ENCODE measurements around the gene GATAD2B.
"Not testable (repeated sequence)": the region's sequence is repeated elsewhere in the genome, so short reads cannot be mapped to it uniquely, and the experiment has no call there.

The GATAD2B gene

GRCh38 chr1:153833968-153834367 lies 88.8 kb downstream of the GATAD2B start:
- DNase-seq (ENCODE audit: low read depth) = not testable (repeated sequence)

GRCh38 chr1:153833171-153833570 lies 89.6 kb downstream of the GATAD2B start:
- DNase-seq (ENCODE audit: low read depth) = no peak

GRCh38 chr1:153832293-153832692 lies 90.5 kb downstream of the GATAD2B start:
- no peak for DNase-seq (ENCODE audit: low read depth)

GRCh38 chr1:153831026-153831425 lies 91.7 kb downstream of the GATAD2B start:
- no peak for DNase-seq (ENCODE audit: low read depth)

- no peak for DNase-seq (ENCODE audit: low read depth)
Observed at GRCh38 chr1:153827168-153827964, 95.4 kb downstream of the GATAD2B start.

GRCh38 chr1:153818876-153819275 lies 103.9 kb downstream of the GATAD2B start:
- DNase-seq (ENCODE audit: low read depth) = no peak

- DNase-seq (ENCODE audit: low read depth) = peak; percentile 18
Observed at GRCh38 chr1:153816283-153816889, 106.4 kb downstream of the GATAD2B start.

- no peak for DNase-seq (ENCODE audit: low read depth)
Observed at GRCh38 chr1:153805886-153806719, 116.7 kb downstream of the GATAD2B start.

GRCh38 chr1:153805042-153805745 lies 117.6 kb downstream of the GATAD2B start:
- peak; percentile 78 for DNase-seq (ENCODE audit: low read depth)

GRCh38 chr1:153804112-153804511 lies 118.7 kb downstream of the GATAD2B start:
- no peak for DNase-seq (ENCODE audit: low read depth)

GRCh38 chr1:153803470-153804056 lies 119.2 kb downstream of the GATAD2B start:
- DNase-seq (ENCODE audit: low read depth) = no peak

GRCh38 chr1:153801786-153802697 lies 120.7 kb downstream of the GATAD2B start:
- no peak for DNase-seq (ENCODE audit: low read depth)

GRCh38 chr1:153801028-153801625 lies 121.6 kb downstream of the GATAD2B start:
- DNase-seq (ENCODE audit: low read depth) = no peak

- DNase-seq (ENCODE audit: low read depth) = no peak
Observed at GRCh38 chr1:153800516-153800915, 122.3 kb downstream of the GATAD2B start.

- no peak for DNase-seq (ENCODE audit: low read depth)
Observed at GRCh38 chr1:153799566-153800465, 123.0 kb downstream of the GATAD2B start.

- no peak for DNase-seq (ENCODE audit: low read depth)
Observed at GRCh38 chr1:153799016-153799415, 123.8 kb downstream of the GATAD2B start.

GRCh38 chr1:153798468-153798780 lies 124.3 kb downstream of the GATAD2B start:
- DNase-seq (ENCODE audit: low read depth) = no peak

GRCh38 chr1:153796786-153797659 lies 125.7 kb downstream of the GATAD2B start:
- peak; percentile 42 for DNase-seq (ENCODE audit: low read depth)

Data from fibroblast of gingiva (primary cell).